ENCODE results near the gene PDF.

The PDF gene

DNA sequence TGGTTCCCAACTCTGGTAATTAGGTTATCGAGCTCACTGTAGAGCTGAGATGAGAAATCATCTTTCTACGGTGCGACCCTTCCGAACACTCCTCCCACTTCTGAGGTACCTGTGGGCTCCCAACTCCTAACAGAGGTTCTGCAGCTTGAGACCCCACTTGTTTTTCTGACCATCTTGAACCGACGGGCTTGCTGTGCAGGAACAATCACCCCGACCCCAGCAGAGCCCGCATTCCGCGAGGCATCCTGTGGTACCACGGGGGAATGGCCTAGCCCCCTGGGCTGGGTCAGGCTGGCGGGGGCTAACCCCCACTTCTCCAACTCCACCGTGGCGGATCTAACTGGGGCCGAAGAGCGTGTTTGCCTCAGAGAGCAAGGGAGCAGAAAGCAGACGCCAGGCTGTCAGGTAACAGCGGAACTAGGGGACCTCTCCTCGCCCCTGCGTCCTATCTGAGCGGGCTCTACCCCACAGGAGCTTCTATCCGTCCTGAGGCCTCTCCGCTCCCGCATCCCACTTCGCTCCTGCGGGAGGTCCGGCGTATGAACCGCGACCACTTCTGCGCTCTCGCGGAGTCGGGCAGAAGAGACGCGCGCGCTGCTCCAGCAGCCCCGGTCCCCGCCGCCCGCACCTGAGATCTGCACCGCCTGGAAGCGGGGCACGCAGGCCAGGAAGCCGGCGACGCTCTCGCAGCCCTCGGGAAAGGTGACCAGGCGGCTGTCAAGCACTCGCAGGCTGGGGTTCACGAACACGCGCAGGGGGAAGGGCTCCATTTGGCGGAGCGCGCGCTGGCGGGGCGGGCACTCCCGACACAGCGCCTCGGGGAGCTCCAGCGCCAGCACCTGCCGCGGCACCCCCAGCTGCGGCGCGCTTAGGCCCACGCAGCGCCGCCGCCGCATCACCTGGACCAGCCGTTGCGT is 761 bp downstream of the PDF start:
- peak overlapping the region; percentile 90 for H3K4me3 ChIP-seq (ENCODE audit: low read depth, low read length)
- no peak for TF ChIP-seq CTCF (IDR thresholded peaks at IDR 0.05; ENCODE audit: control insufficient read depth, extremely low read depth, insufficient read depth)
- no peak for DNase-seq (ENCODE audit: low read depth)

DNA sequence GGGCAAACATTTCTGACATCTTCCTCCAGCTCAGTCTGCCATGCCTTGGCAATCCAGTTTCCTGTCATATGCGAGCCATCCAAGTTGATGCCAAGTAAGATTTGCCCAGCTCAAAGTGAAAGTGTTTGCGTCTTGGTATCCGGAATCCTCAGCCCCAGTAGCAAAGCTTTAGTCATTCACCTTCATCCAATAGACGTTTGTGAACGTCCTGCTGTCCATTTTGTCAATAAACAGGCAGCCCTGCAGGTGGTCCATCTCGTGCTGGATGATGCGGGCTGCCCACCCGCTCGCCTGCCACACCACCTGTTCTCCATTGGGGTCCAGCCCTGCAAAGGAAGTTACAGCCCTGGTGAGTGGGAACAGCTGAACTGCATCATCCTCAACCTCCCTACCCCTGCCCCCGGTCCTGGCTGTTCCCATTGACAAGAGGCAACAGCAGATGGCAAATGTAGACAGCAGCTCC is 1.5 kb downstream of the PDF start:
- no peak for DNase-seq (ENCODE audit: low read depth)
- peak overlapping the region; percentile 90 for H3K4me3 ChIP-seq (ENCODE audit: low read depth, low read length)
- no peak for TF ChIP-seq CTCF (IDR thresholded peaks at IDR 0.05; ENCODE audit: control insufficient read depth, extremely low read depth, insufficient read depth)

DNA sequence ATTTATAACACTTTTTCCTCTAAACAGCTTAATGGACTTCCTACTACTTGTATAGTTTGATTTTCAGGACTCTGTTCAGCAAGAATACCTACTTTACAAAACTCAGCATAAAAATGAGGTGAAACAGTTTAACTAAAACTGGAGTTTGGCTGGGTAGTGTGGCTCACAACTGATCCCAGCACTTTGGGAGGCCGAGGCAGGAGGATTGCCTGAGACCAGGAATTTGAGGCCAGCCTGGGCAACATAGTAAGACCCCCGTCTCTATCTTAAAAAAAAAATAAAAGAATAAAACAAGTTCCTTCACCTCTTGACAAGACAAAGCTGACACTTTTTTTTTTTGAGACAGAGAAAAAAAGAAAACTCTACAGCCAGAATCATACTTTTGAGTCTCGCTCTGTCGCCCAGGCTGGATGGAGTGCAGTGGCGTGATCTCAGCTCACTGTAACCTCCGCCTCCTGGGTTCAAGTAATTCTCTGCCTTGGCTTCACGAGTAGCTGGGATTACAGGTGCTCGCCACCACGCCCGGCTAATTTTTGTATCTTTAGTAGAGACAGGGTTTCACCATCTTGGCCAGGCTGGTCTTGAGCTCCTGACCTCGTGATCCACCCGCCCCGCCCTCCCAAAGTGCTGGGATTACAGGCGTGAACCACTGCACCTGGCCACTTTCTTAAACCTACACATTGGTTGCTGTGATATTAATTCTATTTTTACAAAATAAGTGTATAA is 2.6 kb downstream of the PDF start:
- no peak for DNase-seq (ENCODE audit: low read depth)
- TF ChIP-seq CTCF (IDR thresholded peaks at IDR 0.05; ENCODE audit: control insufficient read depth, extremely low read depth, insufficient read depth): no peak
- no peak overlapping the region; the same call in 1 of the 2 replicates for H3K4me3 ChIP-seq (ENCODE audit: low read depth, low read length)

DNA sequence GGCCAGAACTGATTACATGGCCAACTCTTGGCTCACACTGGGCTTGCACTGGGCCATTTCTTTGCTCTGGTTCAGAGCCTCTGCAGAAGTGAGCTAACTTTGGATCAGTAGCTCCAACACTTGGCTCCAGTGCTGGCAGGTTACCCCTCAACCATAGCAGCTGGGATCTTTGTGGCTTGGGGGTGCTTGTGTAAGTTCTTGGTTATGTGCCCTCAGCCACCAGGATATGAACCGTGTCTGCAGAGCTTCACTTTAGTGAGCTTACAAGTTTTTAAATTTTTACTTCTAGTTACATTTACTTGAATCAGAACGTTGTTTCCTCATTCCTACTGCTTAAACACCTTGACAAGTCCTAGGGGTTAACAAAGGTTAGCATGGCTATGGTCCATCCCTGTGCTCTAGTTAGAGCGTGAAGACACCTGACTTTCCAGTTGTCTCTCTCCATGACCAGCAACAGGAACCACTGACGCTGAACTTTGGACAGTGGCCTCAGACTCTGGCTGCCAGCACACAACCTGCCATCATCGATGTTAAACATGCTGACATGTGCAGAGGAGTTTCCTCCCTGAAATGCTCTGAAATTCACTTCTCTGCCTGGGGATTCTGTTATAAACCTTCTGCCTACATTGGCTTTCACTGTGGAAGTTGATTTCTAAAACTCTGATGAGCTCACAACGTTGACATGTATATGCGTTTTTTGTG is 4.1 kb downstream of the PDF start:
- peak; percentile 77 for DNase-seq (ENCODE audit: low read depth)
- no peak for TF ChIP-seq CTCF (IDR thresholded peaks at IDR 0.05; ENCODE audit: control insufficient read depth, extremely low read depth, insufficient read depth)
- no peak overlapping the region for H3K4me3 ChIP-seq (ENCODE audit: low read depth, low read length)

DNA sequence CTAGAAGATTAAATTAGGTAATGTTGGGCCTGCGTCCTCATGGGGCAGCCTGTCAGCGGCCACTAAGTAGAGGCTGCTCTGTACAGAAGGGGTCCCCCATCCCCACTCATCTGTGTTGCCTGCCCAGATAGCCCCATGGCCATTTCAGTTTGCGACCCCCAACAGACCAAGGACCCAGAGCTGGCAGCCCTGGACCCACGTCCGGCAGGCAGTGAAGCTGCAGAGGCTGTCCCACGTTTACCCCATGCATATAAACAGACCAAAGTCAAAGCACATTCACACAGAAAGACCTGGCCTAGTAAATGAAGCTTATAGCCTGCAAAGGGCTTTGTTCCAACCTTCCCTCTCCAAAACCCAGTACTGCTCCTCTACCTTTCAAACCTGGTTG is 4.6 kb downstream of the PDF start:
- H3K4me3 ChIP-seq (ENCODE audit: low read depth, low read length): no peak overlapping the region
- peak; percentile 26 for DNase-seq (ENCODE audit: low read depth)
- no peak for TF ChIP-seq CTCF (IDR thresholded peaks at IDR 0.05; ENCODE audit: control insufficient read depth, extremely low read depth, insufficient read depth)

DNA sequence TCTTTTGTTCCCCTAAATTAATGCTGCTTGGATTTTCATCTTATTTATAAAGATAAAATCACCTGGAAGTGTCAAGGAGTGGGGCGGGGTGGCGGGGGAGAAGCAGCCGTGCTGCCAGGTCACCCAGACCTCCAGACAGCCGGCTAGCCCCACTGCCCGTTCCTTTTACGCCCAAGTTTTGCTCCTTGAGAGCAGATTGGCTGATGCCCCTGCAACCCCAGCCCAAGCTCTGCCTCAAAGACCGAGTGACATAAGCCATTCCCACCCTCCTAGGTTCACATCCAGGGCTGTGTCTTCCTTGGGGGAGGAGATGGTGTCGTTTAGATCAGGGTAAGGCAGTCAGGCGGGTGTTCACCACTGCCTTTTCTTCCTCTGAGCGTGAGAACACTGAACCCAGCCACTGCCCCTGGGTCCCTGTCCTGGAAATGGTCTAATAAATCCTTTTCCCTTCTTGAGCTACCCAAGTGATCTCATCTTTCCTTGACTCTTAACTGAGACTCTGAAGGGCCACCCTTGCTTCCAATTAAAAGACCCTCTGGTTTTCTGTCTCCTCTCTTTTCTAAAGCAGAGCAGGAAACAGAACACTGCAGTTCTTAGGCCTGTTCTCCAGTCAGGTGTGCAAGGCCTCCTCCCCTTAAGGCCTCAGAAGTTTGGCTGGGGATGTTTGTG is 5.7 kb downstream of the PDF start:
- TF ChIP-seq CTCF (IDR thresholded peaks at IDR 0.05; ENCODE audit: control insufficient read depth, extremely low read depth, insufficient read depth): no peak
- no peak for DNase-seq (ENCODE audit: low read depth)
- H3K4me3 ChIP-seq (ENCODE audit: low read depth, low read length): no peak overlapping the region

Data from LNCaP clone FGC (cell line).